Peyer's patch (tissue), 4 donors: ENCODE data around the gene PPP2R5C.

Experiments used
- POLR2A ChIP-seq, 2 donors: fragments of 450-650 bp; IDR thresholded peaks; one replicate each; pipeline ENCODE4 v1.5.1; 2017; ENCODE audit warnings: antibody characterized with exemption in 2 of 2, mild to moderate bottlenecking in 2 of 2, moderate library complexity in 2 of 2
- TF ChIP-seq, protein P1 (sequence below), 6 experiments: fragments of 450-650 bp in 4 of 6; fragments of 200-600 bp in 2 of 6; sonication (generic) in 1 of 6; IDR thresholded peaks; one replicate each; pipeline ENCODE4 v1.5.1; 2017 to 2019; ENCODE audit warnings: antibody characterized with exemption in 6 of 6, mild to moderate bottlenecking in 3 of 6, moderate library complexity in 1 of 6

DNA sequence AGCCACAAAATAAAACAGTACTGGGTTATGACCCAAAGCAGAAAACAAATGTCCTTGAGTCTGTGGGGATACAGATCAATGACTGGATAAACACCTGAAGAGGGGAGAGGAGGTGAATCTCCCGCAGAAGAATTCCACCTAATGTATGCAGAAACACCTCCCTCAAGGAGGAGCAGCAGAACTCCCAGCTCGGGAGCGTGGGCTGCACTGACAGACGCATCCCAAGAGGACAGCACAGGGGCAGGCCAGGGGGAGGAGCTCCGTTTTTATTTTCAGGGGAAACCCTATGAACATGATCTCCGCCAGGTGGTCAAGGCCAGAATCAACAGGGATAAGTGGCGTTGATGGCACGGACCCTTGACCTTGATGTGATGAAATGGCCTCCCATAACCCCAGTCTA, 41.8 kb upstream of the PPP2R5C start:
- TF ChIP-seq, protein P1, sequence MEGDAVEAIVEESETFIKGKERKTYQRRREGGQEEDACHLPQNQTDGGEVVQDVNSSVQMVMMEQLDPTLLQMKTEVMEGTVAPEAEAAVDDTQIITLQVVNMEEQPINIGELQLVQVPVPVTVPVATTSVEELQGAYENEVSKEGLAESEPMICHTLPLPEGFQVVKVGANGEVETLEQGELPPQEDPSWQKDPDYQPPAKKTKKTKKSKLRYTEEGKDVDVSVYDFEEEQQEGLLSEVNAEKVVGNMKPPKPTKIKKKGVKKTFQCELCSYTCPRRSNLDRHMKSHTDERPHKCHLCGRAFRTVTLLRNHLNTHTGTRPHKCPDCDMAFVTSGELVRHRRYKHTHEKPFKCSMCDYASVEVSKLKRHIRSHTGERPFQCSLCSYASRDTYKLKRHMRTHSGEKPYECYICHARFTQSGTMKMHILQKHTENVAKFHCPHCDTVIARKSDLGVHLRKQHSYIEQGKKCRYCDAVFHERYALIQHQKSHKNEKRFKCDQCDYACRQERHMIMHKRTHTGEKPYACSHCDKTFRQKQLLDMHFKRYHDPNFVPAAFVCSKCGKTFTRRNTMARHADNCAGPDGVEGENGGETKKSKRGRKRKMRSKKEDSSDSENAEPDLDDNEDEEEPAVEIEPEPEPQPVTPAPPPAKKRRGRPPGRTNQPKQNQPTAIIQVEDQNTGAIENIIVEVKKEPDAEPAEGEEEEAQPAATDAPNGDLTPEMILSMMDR (IDR thresholded peaks at IDR 0.05) = no peak
- TF ChIP-seq POLR2A (IDR thresholded peaks at IDR 0.05) = no peak
